Inflammatory macrophage treated with lipopolysaccharide for 4 hours (primary cell): ENCODE measurements around the gene AMDHD2.

Source experiments
- DNase-seq: peaks from one replicate; pipeline ENCODE4 v3.0.0-alpha.2; 2020

The AMDHD2 gene

DNA sequence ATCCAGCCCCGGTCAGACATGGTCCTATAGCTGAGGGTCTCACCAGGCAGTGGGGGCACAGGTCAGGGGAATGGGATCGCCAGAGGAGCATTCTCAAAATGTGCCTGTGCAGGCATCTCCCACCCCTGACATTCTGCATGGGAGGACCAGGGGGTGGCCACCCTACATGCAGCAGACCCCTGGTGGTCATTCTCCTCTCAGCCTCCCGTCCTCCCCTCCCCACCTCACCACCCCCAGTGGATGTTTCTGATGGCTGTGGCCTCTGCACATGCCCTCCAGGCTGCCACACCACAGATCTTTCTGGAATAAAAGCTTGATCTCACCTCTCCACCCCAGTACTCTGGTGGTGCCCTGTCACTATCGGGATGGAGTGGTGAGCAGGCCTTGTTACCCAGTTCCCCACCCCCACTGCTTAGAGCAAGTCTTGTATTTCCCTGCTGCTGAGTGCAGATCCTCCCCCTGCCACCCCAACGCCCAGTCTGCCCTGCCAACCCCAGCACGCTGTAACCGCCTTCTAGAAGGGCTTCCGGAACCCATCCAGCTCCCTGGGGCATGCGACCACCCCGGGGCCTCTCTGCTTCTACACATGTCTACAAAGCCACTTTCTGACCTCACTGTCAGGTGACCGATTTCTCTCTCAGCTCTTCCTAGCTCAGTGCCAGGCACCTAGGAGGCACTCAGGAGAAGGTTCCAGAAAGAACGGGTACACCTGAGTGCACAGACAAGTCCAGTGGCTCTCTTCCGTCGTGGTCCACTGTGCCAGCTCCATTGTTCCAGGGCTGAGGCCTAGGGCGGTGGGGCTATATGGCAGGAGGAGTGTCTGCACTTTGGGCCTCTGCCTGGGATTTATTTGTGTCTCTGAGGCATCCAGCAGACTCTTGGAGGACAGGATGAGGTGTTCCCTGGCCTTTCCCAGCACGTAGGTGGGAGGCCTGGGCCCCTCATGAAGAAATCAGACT is 36.0 kb upstream of the AMDHD2 start:
- DNase-seq, result no peak

DNA sequence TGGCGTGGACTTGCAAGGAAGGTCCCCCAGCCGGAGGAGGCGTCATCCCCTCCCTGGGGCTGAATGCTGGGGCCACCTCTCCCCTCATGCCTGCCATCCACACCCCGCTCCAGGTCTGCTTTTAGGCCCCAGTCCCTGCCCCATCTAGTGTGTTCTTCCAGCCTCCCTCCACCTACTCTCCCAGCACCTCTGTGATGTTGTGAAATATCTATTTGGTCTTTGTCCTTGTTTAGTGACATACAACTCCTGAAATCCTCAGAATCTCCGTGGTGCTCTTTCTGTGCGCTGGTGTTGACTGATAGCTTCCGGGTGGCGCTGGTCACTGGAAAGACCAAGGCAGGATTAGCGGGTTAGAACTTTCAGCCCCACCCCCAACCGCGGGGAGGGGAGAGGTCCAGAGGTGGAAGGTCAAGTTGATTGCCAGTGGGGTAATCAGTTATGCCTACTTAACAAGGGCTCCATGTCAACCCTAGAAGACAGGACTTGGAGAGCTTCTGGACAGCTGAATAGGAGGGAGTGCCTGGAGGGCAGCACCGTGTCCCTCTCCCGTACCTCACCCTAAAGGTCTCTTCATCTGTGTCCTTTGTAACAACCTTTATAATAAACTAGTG is 35.2 kb upstream of the AMDHD2 start:
- DNase-seq, result no peak

DNA sequence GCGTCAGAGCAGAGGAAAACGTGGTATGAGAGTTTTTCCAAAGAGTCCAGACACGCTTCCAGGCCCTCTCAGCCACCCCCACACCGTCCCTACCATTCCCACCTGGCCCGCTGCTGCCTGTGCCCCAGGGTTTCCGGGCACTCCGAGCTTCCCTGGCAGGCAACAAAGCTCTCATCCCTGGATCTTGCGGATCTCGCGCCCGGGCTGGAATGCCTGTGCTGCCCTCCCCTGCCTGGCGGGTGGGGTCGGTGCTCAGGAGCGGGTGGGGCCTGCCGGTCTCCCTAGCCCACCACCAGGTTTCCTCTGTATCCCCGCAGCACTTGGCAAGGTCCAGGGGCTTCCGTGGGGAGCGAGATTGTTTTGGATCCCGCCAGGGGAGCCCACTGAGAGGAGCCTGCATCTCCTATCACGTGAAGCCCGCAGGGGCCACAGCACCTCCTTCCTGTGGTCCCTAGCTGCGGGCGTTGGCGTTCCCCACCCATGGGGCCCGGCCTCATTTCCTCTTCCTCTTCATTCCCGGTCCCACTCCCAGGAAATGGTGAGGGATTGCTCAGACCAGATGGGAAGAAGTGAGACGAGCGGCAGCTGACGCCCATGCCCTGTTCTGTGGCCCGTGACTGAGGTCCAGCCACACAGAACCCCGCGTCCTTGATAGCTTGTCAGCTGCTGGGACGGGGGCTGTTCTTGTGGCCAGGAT is 34.2 kb upstream of the AMDHD2 start:
- DNase-seq, result no peak

DNA sequence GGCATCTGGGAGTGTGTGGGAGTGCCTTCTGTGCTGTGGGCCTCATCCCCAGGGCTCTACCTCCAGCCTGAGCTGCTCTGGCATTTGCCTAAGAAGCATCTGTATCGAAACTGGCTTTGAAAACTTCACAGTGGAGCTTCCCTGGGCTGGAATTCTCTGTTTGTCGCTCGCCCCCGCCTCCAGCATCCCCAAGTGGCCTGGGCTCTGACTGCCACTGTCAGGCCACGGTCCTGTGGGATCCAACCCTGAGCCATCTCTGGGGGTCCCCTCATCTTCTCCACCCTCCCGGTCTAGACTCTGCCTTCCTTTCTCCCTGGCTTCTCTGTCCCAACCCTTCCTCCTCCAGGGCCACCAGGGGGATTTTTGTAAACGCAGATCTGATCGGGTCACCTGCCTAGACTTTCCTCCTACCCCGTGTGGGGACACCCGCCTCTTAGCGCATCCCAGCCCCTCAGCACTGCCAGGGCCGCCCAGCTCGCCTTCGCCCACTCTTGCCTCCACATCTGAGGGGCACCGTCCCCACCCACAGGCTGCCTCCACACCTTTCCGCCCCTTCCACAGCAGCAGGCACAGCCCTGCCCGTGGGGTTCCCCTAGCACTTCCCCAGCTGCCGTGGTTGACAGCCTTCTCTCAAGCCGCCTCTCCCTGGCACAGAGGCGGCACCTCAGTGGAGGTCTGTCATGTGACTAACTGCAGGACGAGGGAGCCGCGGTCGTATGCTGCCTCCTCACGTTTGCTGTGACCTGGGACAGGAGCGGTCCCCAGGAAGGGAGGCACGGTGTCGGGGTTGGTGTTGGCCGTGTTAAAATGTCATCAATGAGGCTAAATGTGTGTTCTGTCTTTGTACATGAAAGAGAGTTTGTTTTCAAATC is 33.3 kb upstream of the AMDHD2 start:
- peak; percentile 70 for DNase-seq

DNA sequence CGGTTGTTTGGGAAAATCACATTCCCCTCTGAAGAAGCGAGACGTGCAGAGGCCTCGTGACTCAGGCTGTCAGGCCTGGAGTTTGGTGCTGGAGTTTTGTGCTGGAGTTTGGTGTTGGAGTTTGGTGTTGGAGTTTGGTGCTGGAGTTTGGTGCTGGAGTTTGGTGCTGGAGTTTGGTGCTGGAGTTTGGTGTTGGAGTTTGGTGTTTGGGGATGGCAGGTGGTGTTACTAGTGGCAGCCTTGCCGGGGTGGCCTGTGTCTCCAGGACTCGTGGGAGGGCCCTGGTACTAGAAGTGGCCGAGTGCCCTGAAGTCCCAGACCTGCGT is 32.7 kb upstream of the AMDHD2 start:
- DNase-seq, result no peak

DNA sequence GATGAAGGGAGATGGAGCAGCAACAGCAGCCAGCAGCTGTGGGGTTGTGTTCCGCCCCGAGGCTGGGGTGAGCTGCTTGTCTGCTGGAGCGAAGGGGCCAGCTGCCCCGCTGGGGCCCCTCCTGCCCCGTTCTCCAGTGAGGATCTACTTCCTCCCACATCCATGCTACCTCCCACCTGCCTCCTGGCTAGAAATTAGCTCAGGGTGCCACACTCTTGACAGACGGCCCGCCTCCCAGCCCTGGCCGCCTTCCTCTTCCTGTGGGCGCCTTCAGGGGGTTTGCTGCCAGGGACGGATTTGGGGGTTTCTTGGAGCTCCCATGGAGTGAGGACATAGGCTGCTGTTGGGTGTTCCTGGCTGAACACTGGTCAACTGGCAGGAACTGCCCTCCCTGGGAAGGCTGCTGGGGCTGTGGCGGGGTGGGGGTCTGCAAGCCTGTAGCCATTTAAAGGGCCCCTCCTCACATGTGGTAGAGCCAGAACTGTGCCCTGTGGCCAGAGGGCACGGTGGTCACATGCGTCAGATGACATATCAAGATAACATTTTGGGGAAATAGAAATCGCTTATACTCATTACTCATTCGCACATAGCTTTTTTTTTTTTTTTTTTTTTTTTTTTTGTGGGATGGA is 32.2 kb upstream of the AMDHD2 start:
- DNase-seq, result peak; percentile 88

DNA sequence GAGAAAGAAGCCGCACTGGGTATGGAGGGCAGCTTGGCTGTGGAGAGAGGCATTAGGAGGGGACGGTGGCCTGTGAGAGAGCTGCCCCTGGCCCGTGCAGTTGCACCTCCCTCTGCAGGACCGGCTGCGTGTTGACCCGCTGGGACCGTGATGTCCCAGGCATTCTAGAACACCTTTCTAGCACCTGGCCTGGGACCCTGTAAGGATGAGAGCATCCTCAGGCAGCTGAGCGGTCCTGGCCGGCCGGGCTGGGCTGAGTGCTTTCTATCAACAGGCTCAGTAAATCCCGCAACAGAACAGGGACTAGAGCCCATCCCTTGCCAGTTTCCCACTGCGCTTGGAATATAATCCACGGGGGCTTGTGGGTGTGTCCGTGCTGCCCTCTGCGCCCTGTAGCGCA is 30.6 kb upstream of the AMDHD2 start:
- no peak for DNase-seq

DNA sequence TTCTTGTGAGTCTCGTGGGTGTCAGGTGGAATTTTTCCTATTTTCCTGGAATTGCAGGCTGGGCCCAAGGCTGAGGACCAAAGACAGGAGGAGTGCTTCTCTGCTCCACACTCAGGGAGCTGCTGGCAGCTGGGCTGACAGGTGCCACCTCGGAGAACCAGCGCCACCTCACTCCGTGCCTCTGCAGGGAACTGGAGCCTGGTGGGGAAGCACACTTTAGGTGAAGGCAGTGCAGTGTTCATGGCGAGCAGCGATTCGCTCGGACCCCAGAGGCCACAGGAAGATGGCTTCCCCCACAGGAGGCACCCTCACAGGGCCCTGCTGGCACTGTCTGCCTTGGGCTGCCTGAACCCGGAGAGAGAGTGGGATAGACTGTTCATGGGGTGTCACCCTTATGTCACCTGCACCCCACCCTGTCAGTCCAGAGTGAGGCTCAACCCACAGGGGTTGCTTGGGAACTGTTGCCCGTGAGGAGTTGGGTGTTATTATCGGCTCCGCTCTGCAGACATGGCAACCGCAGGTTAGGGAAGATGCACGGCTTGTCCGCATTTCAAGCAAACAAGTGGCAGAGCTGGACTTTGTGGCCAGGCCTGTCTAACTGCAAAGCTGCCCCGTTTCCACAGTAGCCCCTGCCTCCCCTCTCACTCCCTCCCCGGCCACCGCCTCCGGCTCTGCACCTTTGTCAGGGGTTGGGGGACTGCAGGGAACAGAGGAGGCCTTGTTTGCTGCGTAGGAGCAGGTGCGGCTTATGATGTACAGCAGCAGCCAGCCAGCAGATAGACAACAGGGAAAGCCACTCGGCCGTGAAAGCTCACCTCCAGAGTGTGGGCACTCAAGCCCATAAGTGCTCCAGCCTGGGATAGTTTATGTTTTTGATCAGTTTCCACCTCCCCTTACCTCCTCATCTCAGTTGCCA is 29.7 kb upstream of the AMDHD2 start:
- no peak for DNase-seq

DNA sequence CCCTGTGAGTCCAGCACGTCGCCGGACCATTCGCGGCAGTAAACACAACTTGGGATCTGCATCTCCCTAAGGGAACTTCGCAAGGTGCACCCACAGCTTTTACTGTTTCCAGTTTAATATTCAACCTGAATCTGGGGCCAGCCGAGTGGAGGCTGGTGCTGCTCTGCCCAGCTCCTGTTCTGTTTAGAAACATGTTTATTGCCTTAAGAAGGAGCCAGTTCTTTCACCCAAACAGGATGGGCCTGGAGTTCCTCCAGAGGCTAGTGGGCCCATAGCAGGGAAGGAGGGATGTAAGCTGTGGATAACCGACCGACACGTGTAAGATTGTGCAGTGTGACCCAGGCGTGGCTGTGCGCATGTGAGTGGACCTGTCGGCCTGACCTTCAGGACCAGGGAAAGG is 27.9 kb upstream of the AMDHD2 start:
- DNase-seq, result no peak

DNA sequence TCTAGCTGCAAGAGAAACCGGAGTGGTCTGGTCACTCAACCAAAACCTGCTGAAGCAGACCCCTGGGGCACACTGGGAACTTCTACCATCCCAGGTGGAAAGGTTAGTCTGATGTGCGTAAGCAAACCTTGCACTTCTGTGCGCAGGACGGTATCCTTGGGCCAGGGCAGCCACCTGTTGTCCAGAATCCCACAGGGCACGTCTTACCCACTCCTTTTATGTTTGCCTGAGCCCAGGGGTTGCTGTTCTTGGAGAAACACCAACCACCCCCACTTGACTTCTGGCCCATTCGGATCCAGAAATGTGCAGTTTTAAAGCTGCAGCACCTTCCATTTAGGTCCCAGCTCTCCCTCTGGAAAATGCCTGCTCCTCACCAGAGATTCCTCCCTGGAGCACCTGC is 26.6 kb upstream of the AMDHD2 start:
- no peak for DNase-seq

DNA sequence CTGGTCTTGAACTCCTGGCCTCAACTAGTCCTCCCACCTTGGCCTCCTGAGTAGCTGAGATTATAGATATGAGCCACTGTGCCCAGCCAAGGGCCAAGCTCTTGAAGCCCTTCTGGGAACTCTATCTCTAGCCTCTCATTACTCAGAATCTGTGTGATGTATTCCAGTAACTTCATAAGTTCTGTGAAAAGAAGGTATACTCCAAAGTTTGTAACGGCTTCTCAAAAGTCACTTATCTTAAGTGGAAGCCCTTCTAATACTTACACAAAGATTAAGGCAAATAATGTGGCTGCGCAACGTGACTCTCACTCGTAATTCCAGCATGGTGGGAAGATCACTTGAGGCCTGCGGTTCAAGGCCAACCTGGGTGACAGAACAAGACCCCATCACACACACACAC is 25.6 kb upstream of the AMDHD2 start:
- no peak for DNase-seq

DNA sequence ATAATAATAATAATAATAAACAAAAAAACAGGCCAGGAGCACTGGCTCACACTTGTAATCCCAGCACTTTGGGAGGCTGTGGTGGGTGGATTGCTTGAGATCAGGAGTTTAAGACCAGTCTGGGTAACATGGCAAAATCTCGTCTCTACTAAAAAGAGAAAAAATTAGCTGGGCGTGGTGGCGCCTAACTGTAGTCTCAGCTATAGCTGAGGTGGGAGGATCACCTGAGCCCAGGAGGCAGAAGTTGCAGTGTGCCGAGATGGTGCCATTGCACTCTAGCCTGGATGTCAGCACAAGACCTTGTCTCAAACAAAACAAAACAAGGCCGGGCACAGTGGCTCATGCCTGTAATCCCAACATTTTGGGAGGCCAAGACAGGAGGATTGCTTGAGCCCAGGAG is 25.1 kb upstream of the AMDHD2 start:
- DNase-seq, result no peak

DNA sequence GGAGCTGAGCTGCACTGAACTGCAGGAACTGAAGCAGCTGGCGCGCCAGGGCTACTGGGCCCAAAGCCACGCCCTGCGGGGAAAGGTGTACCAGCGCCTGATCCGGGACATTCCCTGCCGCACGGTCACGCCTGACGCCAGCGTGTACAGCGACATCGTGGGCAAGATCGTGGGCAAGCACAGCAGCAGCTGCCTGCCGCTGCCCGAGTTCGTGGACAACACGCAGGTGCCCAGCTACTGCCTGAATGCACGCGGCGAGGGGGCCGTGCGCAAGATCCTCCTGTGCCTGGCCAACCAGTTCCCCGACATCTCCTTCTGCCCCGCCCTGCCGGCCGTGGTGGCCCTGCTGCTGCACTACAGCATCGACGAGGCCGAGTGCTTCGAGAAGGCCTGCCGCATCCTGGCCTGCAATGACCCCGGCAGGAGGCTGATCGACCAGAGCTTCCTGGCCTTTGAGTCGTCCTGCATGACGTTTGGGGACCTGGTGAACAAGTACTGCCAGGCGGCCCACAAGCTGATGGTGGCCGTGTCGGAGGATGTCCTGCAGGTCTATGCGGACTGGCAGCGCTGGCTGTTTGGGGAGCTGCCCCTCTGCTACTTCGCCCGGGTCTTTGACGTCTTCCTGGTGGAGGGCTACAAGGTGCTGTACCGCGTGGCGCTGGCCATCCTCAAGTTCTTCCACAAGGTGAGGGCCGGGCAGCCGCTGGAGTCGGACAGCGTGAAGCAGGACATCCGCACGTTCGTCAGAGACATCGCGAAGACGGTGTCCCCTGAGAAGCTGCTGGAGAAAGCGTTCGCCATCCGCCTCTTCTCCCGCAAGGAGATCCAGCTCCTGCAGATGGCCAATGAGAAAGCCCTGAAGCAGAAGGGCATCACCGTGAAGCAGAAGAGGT is 23.7 kb upstream of the AMDHD2 start:
- no peak for DNase-seq

DNA sequence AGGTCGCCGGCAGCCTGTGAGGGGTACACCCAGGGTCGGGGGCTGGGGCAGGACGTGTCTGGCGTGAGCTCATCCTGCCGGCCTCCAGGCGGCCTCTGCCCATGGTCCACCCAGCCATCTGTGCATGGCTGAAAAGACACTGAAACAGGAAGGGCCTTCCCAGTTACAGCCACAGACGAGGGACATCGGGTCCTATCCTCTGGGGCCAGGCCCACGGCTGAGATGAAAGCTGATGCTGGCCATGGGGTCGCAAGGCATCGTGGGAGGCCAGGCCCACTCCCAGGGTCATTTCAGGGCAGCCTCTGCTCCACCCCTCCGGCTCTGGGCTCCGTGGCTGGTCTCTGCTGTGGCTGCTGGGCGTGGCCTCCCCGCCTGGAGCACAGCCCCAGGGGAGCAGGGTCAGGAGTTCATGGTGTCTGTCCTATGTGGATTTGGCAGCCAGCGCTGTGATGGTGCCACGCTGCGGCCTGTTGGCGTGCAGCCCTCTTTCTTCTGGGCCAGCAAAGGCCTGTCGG is 23.0 kb upstream of the AMDHD2 start:
- no peak for DNase-seq

DNA sequence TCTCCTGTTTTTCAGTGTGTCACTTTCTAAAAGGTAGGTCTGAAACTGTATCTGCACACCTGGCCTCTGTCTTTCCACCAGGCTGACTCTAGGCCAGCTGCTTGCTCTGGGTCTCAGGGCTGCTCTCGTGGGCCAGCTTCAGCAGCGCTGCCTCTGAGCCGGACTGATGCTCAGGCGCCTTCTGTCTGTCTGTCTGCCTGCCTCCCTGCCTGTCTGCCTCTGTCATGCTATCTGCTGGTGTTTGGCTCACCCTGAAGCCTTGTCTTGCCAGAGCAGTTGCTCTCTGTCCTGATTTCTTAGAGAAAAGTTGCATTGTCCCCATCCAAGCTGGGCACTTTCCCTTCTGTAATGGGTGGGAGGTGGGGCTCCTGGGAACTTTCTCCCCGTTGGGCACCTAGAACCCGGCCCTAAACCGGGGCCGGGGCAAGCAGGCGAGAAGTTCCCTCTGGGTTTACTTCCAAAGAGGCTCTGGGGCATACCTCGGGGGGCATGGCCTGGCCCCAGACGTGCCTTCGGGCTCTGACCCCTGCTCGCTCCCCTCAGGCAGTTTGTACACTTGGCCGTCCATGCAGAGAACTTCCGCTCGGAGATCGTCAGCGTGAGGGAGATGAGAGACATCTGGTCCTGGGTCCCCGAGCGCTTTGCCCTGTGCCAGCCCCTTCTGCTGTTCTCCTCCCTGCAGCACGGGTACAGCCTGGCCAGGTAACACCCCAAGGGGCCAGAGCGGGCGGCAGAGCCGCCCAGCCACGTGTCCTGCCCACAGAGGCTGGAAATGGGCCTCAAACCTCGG is 22.3 kb upstream of the AMDHD2 start:
- DNase-seq, result no peak

DNA sequence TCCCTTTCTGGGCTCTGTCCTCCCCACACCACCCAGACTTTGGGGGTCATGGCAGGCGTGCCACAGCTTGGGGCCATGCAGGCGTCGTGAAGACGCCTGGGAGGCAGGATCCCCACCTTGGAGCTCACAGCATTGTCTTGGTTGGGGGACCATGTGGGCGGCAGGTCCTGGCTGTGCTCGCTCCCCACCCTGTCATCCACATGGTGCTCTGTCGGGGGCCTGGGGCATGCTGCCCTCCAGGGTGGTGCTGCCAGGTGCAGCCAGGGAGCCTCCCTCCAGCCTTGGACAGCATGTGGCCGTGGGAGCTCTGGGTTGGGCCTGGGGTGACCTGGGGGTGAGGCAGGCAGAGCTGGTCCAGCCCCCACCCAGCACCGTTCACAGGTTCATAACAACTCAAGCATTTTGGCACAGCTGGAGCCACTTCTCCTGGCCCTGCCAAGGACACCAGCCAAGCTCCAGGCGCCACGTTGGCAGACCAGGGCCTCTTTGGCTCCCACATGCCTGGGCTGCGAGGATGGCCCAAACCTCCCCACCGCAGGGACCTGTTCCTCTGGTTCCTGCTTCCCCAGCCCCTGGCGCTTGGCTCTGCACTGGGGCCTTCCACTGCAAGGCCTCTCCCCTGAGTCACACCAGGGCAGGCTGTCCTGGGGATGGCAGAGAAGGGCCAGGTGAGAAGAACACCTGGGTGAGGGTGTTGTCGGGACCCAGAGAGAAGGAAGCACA is 21.5 kb upstream of the AMDHD2 start:
- no peak for DNase-seq

DNA sequence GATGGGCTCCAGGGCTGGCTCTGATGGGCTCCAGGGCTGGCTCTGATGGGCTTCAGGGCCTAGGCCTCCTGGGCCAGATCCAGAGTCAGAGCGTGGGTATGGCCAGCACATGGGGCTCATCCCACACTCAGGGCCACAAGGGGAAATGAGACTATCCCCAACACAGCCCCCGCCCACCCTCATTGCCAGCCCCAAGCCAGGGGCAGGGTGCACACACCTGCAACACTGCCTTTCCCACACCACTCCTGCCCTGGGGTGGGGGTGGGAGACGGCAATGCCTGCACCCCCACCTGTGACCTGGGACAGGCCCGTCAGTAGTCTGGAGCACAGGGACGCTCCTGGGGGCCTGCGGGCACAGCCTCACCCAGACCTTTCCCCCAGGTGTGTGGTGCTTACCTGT is 20.7 kb upstream of the AMDHD2 start:
- DNase-seq, result no peak

DNA sequence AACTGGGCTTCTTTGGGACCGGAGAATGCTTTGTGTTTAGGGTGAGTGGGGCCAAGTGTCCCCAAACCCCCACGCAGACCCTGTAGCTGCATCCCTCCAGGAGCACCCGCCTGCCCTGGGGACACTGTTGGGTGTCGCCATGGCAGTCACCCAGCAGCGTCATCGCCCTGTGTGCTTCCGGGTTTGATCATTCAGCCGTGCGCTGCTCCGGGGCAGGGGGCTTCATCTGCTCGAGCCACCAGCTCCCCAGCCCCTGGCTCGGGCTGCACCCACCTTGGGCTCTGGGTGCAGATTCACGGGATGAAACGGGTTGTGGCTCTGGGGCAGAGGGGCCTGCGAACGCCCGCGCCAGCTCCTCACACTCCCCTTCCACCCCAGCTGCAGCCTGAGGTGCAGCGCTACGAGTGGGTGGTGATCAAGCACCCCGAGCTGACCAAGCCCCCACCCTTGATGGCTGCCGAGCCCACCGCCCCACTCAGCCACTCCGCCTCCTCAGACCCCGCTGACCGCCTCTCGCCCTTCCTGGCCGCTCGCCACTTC is 20.2 kb upstream of the AMDHD2 start:
- DNase-seq, result no peak
